K562 (cell line): Measurements from ENCODE around the gene PLCB1. TPM values are rescaled to one million over a fixed set of nuclear protein-coding genes. Genes with fewer than 3 reads are reported as not detected.

Source experiments
- ATAC-seq: fragments of 200-7000 bp; cut with Tn5 transposase; 3 replicates; pipeline ENCODE4 v1.9.1; 2020; ENCODE audit warnings: moderate library complexity
- BruUV-seq: library from RNA; stranded (reverse); fragments of 400-500 nt; replicated peaks from 2 replicates; lab custom pipeline; 2021; lab: Mats Ljungman, UMichigan
- CTCF ChIA-PET: fragments of 300-600 bp; formaldehyde crosslinking; extraction: SDS; loops from one replicate; lab custom pipeline; 2021; ENCODE audit warnings: low intra/inter-chr PET ratio; lab: Yijun Ruan, JAX
- POLR2A ChIA-PET: fragments of 300-600, 350-650 bp; sonication (Branson Sonifier 250); formaldehyde crosslinking; extraction: SDS; loops from one replicate; lab custom pipeline; 2021; ENCODE audit warnings: antibody characterized with exemption, inconsistent platforms; lab: Yijun Ruan, JAX
- DNase-seq, 4 experiments: peaks; one replicate each; pipeline versions ENCODE4 v3.0.0 to v3.0.0-alpha.2; 2011 to 2018; ENCODE audit warnings: low spot score in 3 of 4, mixed read lengths in 3 of 4; ENCODE audit errors: extremely low read depth in 1 of 4
- FAIRE-seq: peaks from 2 replicates; lab custom pipeline; 2011; peaks lifted over from hg19 to GRCh38; lab: Jason Lieb, UNC
- H2AFZ ChIP-seq: 2 replicates; pipeline ENCODE4 v1.6.0; 2011; ENCODE audit warnings: low read depth, low read length, control low read depth, inconsistent platforms
- H3K27ac ChIP-seq: fragments of 200-600 bp; 3 replicates; pipeline ENCODE4 v1.8.0; 2011; ENCODE audit warnings: low read depth, mild to moderate bottlenecking, control low read depth, inconsistent platforms, low read length, moderate library complexity, mixed read lengths; ENCODE audit errors: extremely low read depth
- H3K27me3 ChIP-seq, 2 experiments: fragments of 300-600 bp in 1 of 2; 2 replicates in 1 of 2; 3 replicates in 1 of 2; pipeline versions ENCODE4 v1.6.0 to v1.8.0; 2011; ENCODE audit warnings: inconsistent platforms in 2 of 2, low read length in 2 of 2, mild to moderate bottlenecking in 1 of 2, mixed read lengths in 1 of 2, moderate library complexity in 1 of 2; ENCODE audit not compliant: control insufficient read depth in 2 of 2, insufficient read depth in 2 of 2
- H3K36me3 ChIP-seq: fragments of 300-600 bp; 3 replicates; pipeline ENCODE4 v1.8.0; 2011; ENCODE audit warnings: mild to moderate bottlenecking, low read length, inconsistent platforms; ENCODE audit not compliant: control insufficient read depth, insufficient read depth
- H3K4me1 ChIP-seq, 2 experiments: fragments of 200-600 bp in 1 of 2; replicated peaks in 1 of 2; 2 replicates in 1 of 2; 3 replicates in 1 of 2; pipeline versions ENCODE4 v1.5.1 to v1.8.0; 2011; ENCODE audit warnings: inconsistent platforms in 2 of 2, low read length in 2 of 2, mild to moderate bottlenecking in 1 of 2, mixed read lengths in 1 of 2, moderate library complexity in 1 of 2; ENCODE audit not compliant: control insufficient read depth in 2 of 2, insufficient read depth in 2 of 2
- H3K4me2 ChIP-seq: 2 replicates; pipeline ENCODE4 v1.6.1; 2011; ENCODE audit warnings: low read length, control low read depth, inconsistent platforms, mixed read lengths; ENCODE audit not compliant: insufficient read depth
- H3K4me3 ChIP-seq: fragments of 200-600 bp; sonication (generic), shearing (Covaris generic); 2 replicates; pipeline ENCODE4 v1.5.1; 2016; ENCODE audit warnings: control low read depth, inconsistent platforms
- H3K79me2 ChIP-seq: fragments of 200-600 bp; 3 replicates; pipeline ENCODE4 v1.8.0; 2011; ENCODE audit warnings: low read length, inconsistent platforms; ENCODE audit not compliant: control insufficient read depth, insufficient read depth
- H3K9ac ChIP-seq, 2 experiments: 2 replicates each; pipeline versions ENCODE4 v1.6.0 to v1.6.1; 2011; ENCODE audit warnings: low read depth in 2 of 2, low read length in 2 of 2, control low read depth in 1 of 2, inconsistent platforms in 1 of 2, mild to moderate bottlenecking in 1 of 2, mixed read lengths in 1 of 2; ENCODE audit not compliant: insufficient read depth in 1 of 2
- H3K9me1 ChIP-seq: one replicate; pipeline ENCODE4 v1.6.0; 2011; ENCODE audit warnings: inconsistent platforms, mild to moderate bottlenecking, low read length, moderate library complexity; ENCODE audit not compliant: control insufficient read depth, insufficient read depth
- H3K9me3 ChIP-seq: replicated peaks from 2 replicates; pipeline ENCODE4 v1.5.1; 2011; ENCODE audit warnings: low read depth, low read length, inconsistent platforms; ENCODE audit not compliant: control insufficient read depth, insufficient read depth
- H4K20me1 ChIP-seq: replicated peaks from 2 replicates; pipeline ENCODE4 v1.6.1; 2011; ENCODE audit warnings: low read length, inconsistent platforms, mixed read lengths; ENCODE audit not compliant: control insufficient read depth, insufficient read depth
- ARNT ChIP-seq, 2 experiments: fragments of 450-650 bp; IDR thresholded peaks; 2 replicates each; pipeline ENCODE4 v1.6.1; 2016; ENCODE audit warnings: mild to moderate bottlenecking in 1 of 2
- ATF6 ChIP-seq: sonication (generic); formaldehyde crosslinking; IDR thresholded peaks from 2 replicates; pipeline ENCODE4 v1.4.0; 2020; ENCODE audit warnings: mild to moderate bottlenecking, missing genetic modification reagents
- FUS ChIP-seq: fragments of 200-400 bp; formaldehyde crosslinking; optimal IDR thresholded peaks from 2 replicates; pipeline ENCODE3; 2017; ENCODE audit warnings: low read depth, low read length
- PHB ChIP-seq: fragments of 250-450 bp; sonication (Bioruptor Pico); IDR thresholded peaks from 2 replicates; pipeline ENCODE4 v1.5.0; 2021
- PRDM10 ChIP-seq: fragments of 450-650 bp; IDR thresholded peaks from 2 replicates; pipeline ENCODE4 v1.6.1; 2018; ENCODE audit not compliant: partially characterized antibody
- SNIP1 ChIP-seq: fragments of 450-650 bp; IDR thresholded peaks from 2 replicates; pipeline ENCODE4 v1.7.1; 2017; ENCODE audit warnings: low read depth, mild to moderate bottlenecking
- ZNF444 ChIP-seq: fragments of 250-450 bp; sonication (Bioruptor Pico); IDR thresholded peaks from 2 replicates; pipeline ENCODE4 v1.4.0; 2020; ENCODE audit warnings: mild to moderate bottlenecking, moderate library complexity
- ZNF584 ChIP-seq: fragments of 200-800 bp; sonication (Bioruptor generic); IDR thresholded peaks from 2 replicates; pipeline ENCODE4 v1.6.1; 2016; ENCODE audit warnings: low read depth, mild to moderate bottlenecking, missing genetic modification characterization, missing compliant biosample characterization
- WGBS: fragments of 100-300 bp; shearing (Covaris generic); methylation state at CpG from one replicate; pipeline ENCODE4 v1.1.6; 2016; ENCODE audit warnings: low coverage, mixed read lengths; ENCODE audit not compliant: insufficient coverage; ENCODE audit errors: missing lambda C conversion rate; 5-methylcytosine and 5-hydroxymethylcytosine counted together
- in situ Hi-C: fragments of 300-500 bp; cut with MboI; formaldehyde crosslinking; loops from 4 replicates; pipeline ENCODE4 v1.15.0; 2018; ENCODE audit warnings: inconsistent platforms, mixed read lengths
- intact Hi-C: fragments of 100-400 bp; cut with micrococcal nuclease; formaldehyde crosslinking; loops from 2 replicates; pipeline ENCODE4 v1.14.2; 2022
- polyA plus RNA-seq, 8 experiments: library from polyadenylated mRNA; depleted of rRNA in 4 of 8; stranded (reverse) in 5 of 8; unstranded in 3 of 8; fragments of >200 nt; fragmentation: Nextera tagmentation in 2 of 8; fragmentation: Illumina TruSeq in 1 of 8; extraction: Ambion mirVana in 2 of 8; extraction: Trizol in 1 of 8; gene quantifications; 2 replicates each; pipeline versions ENCODE4 v1.2.1 to v1.2.3, GENCODE V29; 2011 to 2014; ENCODE audit warnings: inconsistent platforms in 1 of 8, missing spikeins in 1 of 8
- total RNA-seq, 7 experiments: library from RNA; depleted of rRNA in 6 of 7; stranded (reverse); fragments of >200 nt in 6 of 7; fragmentation: Illumina TruSeq in 2 of 7; extraction: Trizol in 2 of 7; gene quantifications; 2 replicates each; pipeline versions ENCODE4 v1.2.1 to v1.2.3, GENCODE V29; 2011 to 2021; ENCODE audit warnings: low replicate concordance in 1 of 7

Gene PLCB1
- total and polyA plus RNA-seq, 9 of the 15 experiments (the other 6 are each of a cell fraction or from before 2014, with no cell fraction given): 0.34 to 3.1 (median 1.3) TPM

GRCh38 chr20:8095648-8096572 lies 36.2 kb upstream of the PLCB1 start (continued):
- TF ChIP-seq PRDM10: no peak
- no peak for TF ChIP-seq ZNF584 (CRISPR knock-in tag)
- no peak for TF ChIP-seq ARNT (IDR thresholded peaks at IDR 0.05)
- TF ChIP-seq FUS: no peak

GRCh38 chr20:8097307-8097706 lies 34.8 kb upstream of the PLCB1 start:
- ChIA-PET CTCF (no interaction called here), POLR2A (no interaction called here)
- Histone ChIP-seq H3K27ac (no peak overlapping the region), H3K79me2 (no peaks in the 10 kb centered on the region), H3K4me1 (no peaks in the 10 kb centered on the region), H3K4me3 (no peak overlapping the region), H3K4me2 (no peak overlapping the region), H3K27me3 (no peaks in the 10 kb centered on the region), H2AFZ (no peak overlapping the region), H3K9ac (no peak overlapping the region), H3K9me1 (no peaks in the 10 kb centered on the region), H4K20me1 (no peaks in the 10 kb centered on the region), H3K36me3 (no peaks in the 10 kb centered on the region), H3K9me3 (no peaks in the 10 kb centered on the region)
- in situ Hi-C loops (no loop called here), intact Hi-C loops (no loop called here)
- TF ChIP-seq SNIP1 (no peak), ZNF444 (CRISPR knock-in tag) (no peak), ATF6 (CRISPR knock-in tag) (no peak), PHB (CRISPR knock-in tag) (no peak)
- no TSS peak for BruUV-seq
- 0% methylated on average over 2 of the region's 2 CpGs for WGBS
- no peak for ATAC-seq
- DNase-seq: no peak
- FAIRE-seq: no peak
